Esophagus muscularis mucosa (tissue), 4 donors: Measurements from ENCODE around the gene ACVR1B.

Experiments used
- CTCF ChIP-seq, 3 experiments: fragments of 200-600 bp in 2 of 3; fragments of 450-650 bp in 1 of 3; sonication (generic) in 2 of 3; IDR thresholded peaks; one replicate each; pipeline ENCODE4 v1.5.1; 2017 to 2019; ENCODE audit warnings: antibody characterized with exemption in 3 of 3, mild to moderate bottlenecking in 2 of 3, moderate library complexity in 1 of 3
- EP300 ChIP-seq: sonication (generic); formaldehyde crosslinking; IDR thresholded peaks from one replicate; pipeline ENCODE4 v1.6.1; 2017; ENCODE audit warnings: antibody characterized with exemption
- POLR2A ChIP-seq: fragments of 450-650 bp; IDR thresholded peaks from one replicate; pipeline ENCODE4 v1.6.1; 2017; ENCODE audit warnings: antibody characterized with exemption, moderate library complexity, mild to moderate bottlenecking, low read depth

DNA sequence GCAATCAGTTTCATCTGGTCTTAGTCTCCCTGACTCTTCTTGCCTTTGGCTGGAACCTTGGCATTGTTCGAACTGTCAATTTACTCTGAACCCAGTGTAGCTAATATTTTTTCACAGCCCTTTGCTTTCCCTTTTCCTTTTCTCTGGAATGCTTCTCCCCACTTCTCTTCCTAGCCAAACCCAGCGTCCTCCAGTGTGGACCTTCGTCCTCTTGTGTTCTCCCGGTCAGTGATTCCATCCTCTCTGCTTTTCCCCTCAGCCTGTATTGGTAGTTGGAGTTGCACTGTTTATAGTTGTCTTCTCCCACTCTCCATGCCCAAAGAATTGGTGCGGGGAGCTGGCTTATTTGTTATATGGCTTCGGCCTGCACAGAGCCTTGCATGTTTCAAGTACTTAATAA lies 9.4 kb downstream of the ACVR1B start:
- no peak for TF ChIP-seq EP300
- TF ChIP-seq POLR2A, result no peak
- no peak for TF ChIP-seq CTCF (IDR thresholded peaks at IDR 0.05)
